Urothelium cell line (cell line): Measurements from ENCODE around the gene PLEKHM2.

Experiments used
- DNase-seq: peaks from one replicate; pipeline ENCODE4 v3.0.0; 2011; ENCODE audit warnings: low spot score, mixed read lengths
- FAIRE-seq: peaks from 2 replicates; lab custom pipeline; 2011; peaks lifted over from hg19 to GRCh38; lab: Jason Lieb, UNC

The PLEKHM2 gene

GRCh38 chr1:15674386-15675159 is 9.5 kb upstream of the PLEKHM2 start:
- FAIRE-seq = no peak
- DNase-seq = no peak

- DNase-seq (no peak), FAIRE-seq (no peak)
Measured at GRCh38 chr1:15676010-15676409, 8.1 kb upstream of the PLEKHM2 start.

- no peak for DNase-seq
- FAIRE-seq = peak; percentile 23
Measured at GRCh38 chr1:15676688-15677661, 7.1 kb upstream of the PLEKHM2 start.

- DNase-seq = no peak
- FAIRE-seq = no peak
Measured at GRCh38 chr1:15678578-15678977, 5.5 kb upstream of the PLEKHM2 start.

GRCh38 chr1:15680131-15680530 is 4.0 kb upstream of the PLEKHM2 start:
- DNase-seq = peak; percentile 44
- no peak for FAIRE-seq

GRCh38 chr1:15680561-15681348 is 3.4 kb upstream of the PLEKHM2 start:
- FAIRE-seq = no peak
- no peak for DNase-seq

- no peak for DNase-seq
- no peak for FAIRE-seq
Measured at GRCh38 chr1:15681349-15682292, 2.5 kb upstream of the PLEKHM2 start.

GRCh38 chr1:15682936-15683341 is 1.2 kb upstream of the PLEKHM2 start:
- DNase-seq (no peak), FAIRE-seq (no peak)

- no peak for FAIRE-seq
- no peak for DNase-seq
Measured at GRCh38 chr1:15683345-15684039, 628 bp upstream of the PLEKHM2 start.

- DNase-seq (peak; percentile 54), FAIRE-seq (no peak)
Measured at GRCh38 chr1:15684468-15685291, 560 bp downstream of the PLEKHM2 start.

- no peak for FAIRE-seq
Measured at GRCh38 chr1:15685820-15686219, 1.7 kb downstream of the PLEKHM2 start.

GRCh38 chr1:15687446-15687845 is 3.3 kb downstream of the PLEKHM2 start:
- no peak for DNase-seq
- FAIRE-seq = no peak

More at GRCh38 chr1:15685820-15686219, 1.7 kb downstream of the PLEKHM2 start:
- DNase-seq = no peak

- FAIRE-seq (no peak), DNase-seq (no peak)
Measured at GRCh38 chr1:15690317-15690716, 6.2 kb downstream of the PLEKHM2 start.

- no peak for DNase-seq
- FAIRE-seq = no peak
Measured at GRCh38 chr1:15691434-15692032, 7.4 kb downstream of the PLEKHM2 start.

- DNase-seq = no peak
- no peak for FAIRE-seq
Measured at GRCh38 chr1:15692121-15692682, 8.1 kb downstream of the PLEKHM2 start.

- DNase-seq (no peak), FAIRE-seq (no peak)
Measured at GRCh38 chr1:15693371-15693770, 9.3 kb downstream of the PLEKHM2 start.

- FAIRE-seq (no peak), DNase-seq (no peak)
Measured at GRCh38 chr1:15696956-15697521, 12.9 kb downstream of the PLEKHM2 start.
